Heart left ventricle (tissue), 16 donors: ENCODE results near the gene LPCAT1. TPM values are rescaled to one million over a fixed set of nuclear protein-coding genes. Genes with fewer than 3 reads are reported as not detected.

Experiments used
- ATAC-seq, 4 donors: fragments of 200-7000 bp; cut with Tn5 transposase; one replicate each; pipeline ENCODE4 v1.9.1; 2020 to 2022; ENCODE audit warnings: moderate library complexity in 4 of 4, mild to moderate bottlenecking in 3 of 4, moderate number of reproducible peaks in 1 of 4
- DNase-seq, 5 donors: peaks; one replicate each; pipeline ENCODE4 v3.0.0-alpha.2; 2020
- H3K27ac ChIP-seq, 12 donors: fragments of 200-600 bp; sonication (generic) in 4 of 12; one replicate each; pipeline versions ENCODE4 v1.5.0 to v1.8.0; 2016 to 2022; ENCODE audit warnings: mild to moderate bottlenecking in 2 of 12
- H3K27me3 ChIP-seq, 9 donors: fragments of 200-600 bp; sonication (generic) in 2 of 9; one replicate each; pipeline versions ENCODE4 v1.5.1 to v1.8.0; 2016 to 2022; ENCODE audit warnings: mild to moderate bottlenecking in 3 of 9
- H3K36me3 ChIP-seq, 9 donors: fragments of 200-600 bp; sonication (generic) in 2 of 9; one replicate each; pipeline versions ENCODE4 v1.5.0 to v1.8.0; 2018 to 2022; ENCODE audit warnings: mild to moderate bottlenecking in 2 of 9
- H3K4me1 ChIP-seq, 12 donors: fragments of 200-600 bp; sonication (generic) in 4 of 12; one replicate each; pipeline versions ENCODE4 v1.5.0 to v1.8.0; 2016 to 2022; ENCODE audit warnings: mild to moderate bottlenecking in 3 of 12
- H3K4me3 ChIP-seq, 12 donors: fragments of 200-600 bp; sonication (generic) in 4 of 12; one replicate each; pipeline versions ENCODE4 v1.5.0 to v1.8.0; 2017 to 2022; ENCODE audit warnings: mild to moderate bottlenecking in 9 of 12, moderate library complexity in 4 of 12
- H3K9me3 ChIP-seq, 12 donors: fragments of 200-600 bp; sonication (generic) in 4 of 12; one replicate each; pipeline versions ENCODE4 v1.5.0 to v1.8.0; 2016 to 2022; ENCODE audit warnings: mild to moderate bottlenecking in 1 of 12
- POLR2A ChIP-seq, 2 donors: fragments of 450-650 bp; IDR thresholded peaks; one replicate each; pipeline ENCODE4 v1.6.1; 2017; ENCODE audit warnings: antibody characterized with exemption in 2 of 2, mild to moderate bottlenecking in 2 of 2, moderate library complexity in 2 of 2
- WGBS, 4 donors: extraction: QIAGEN DNeasy Blood & Tissue Kit in 2 of 4; methylation state at CpG; one replicate each; pipeline versions ENCODE4 v1.1.5 to v1.1.7; 2013 to 2018; 5-methylcytosine and 5-hydroxymethylcytosine counted together
- intact Hi-C, 10 donors: fragments of 100-400 bp; cut with DNase I; formaldehyde crosslinking; loops; one replicate each; pipeline versions ENCODE4 v1.11.1 to v1.14.2; 2022
- polyA plus RNA-seq, 2 donors: library from polyadenylated mRNA; stranded (reverse); fragments of 200-250 nt; gene quantifications; one replicate each; pipeline ENCODE4 v1.2.3, GENCODE V29; 2013
- total RNA-seq, 9 donors: library from RNA; depleted of rRNA in 2 of 9; stranded (reverse); fragments of >200 nt in 2 of 9; fragmentation: NEBNext Ultra II Directional in 3 of 9; extraction: Animal tissue kit (Norgen Biotek cat#: 25700) in 3 of 9; gene quantifications; one replicate each; pipeline versions ENCODE4 v1.1.0 to v1.2.4, GENCODE V29; 2016 to 2023
- TF ChIP-seq, protein P1 (sequence below), 12 donors: fragments of 200-600 bp; sonication (generic) in 4 of 12; IDR thresholded peaks; one replicate each; pipeline versions ENCODE4 v1.5.0 to v1.8.0; 2018 to 2022; ENCODE audit warnings: antibody characterized with exemption in 12 of 12, mild to moderate bottlenecking in 5 of 12
- donor health status: ischemic (EF 13 %, LVEDD 7.1; RV severe dilation, severe dysfunction).
- donor health status: healthy with polysubstance abuse.
- donor health status: DM: no; HTN: yes; CAD: no.
- donor health status: DM: no; HTN: no; CAD: no.
- donor health status: ischemic (EF 25% LVEDD 6.9; RV normal size, moderate dysfunction).
- donor health status: ischemic (EF 25% LVEDD 5.7; RV mildly dilated, moderate dysfunction).
- donor health status: healthy.
- donor health status: DM: yes; HTN: yes; CAD: no.
- donor health status: ischemic (EF 35%, LVEDD 5.7; RV mildly dilated, moderate dysfunction).
- donor health status: nonischemic (EF 11% LVEDD 7.7; RV severe dilation, severe dysfunction).
- donor health status: DM: yes; HTN: yes; CAD: no.
- donor health status: PGD.
- donor health status: ischemic (EF 29% LVEDD 5.4; RV normal size, mild dysfunction).
- donor health status: nonischemic (EF 23%, LVEDD 6.1; RV moderate dilation, normal function).

Gene LPCAT1
- total and polyA plus RNA-seq, 11 donors: 8.2 to 30.6 (median 9.9) TPM

DNA sequence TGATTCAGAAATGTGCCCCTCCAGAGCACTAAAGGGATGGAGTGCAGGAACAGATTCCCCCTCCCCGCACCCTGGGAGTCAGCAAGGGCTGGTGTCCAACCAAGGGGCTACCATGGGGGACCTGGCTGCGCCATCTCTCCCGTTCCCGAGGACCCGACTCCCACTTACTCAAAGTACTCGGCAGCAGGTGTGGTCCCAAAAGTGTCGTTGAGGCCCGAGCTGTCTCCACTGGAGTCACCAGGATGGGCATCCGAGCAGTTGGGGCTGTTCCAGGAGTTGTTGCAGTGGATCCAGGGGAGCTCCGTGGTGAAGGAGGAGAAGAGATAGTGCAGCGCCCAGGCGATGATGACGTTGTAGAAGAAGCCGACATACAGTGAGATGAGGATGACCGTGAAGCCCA is 91.5 kb downstream of the LPCAT1 start:
- H3K27me3 ChIP-seq: peaks cover 0 to 5% (median 0%) of the 10 kb centered on the region in 9 donors
- intact Hi-C loops: no loop called here
- TF ChIP-seq, protein P1, sequence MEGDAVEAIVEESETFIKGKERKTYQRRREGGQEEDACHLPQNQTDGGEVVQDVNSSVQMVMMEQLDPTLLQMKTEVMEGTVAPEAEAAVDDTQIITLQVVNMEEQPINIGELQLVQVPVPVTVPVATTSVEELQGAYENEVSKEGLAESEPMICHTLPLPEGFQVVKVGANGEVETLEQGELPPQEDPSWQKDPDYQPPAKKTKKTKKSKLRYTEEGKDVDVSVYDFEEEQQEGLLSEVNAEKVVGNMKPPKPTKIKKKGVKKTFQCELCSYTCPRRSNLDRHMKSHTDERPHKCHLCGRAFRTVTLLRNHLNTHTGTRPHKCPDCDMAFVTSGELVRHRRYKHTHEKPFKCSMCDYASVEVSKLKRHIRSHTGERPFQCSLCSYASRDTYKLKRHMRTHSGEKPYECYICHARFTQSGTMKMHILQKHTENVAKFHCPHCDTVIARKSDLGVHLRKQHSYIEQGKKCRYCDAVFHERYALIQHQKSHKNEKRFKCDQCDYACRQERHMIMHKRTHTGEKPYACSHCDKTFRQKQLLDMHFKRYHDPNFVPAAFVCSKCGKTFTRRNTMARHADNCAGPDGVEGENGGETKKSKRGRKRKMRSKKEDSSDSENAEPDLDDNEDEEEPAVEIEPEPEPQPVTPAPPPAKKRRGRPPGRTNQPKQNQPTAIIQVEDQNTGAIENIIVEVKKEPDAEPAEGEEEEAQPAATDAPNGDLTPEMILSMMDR (IDR thresholded peaks at IDR 0.05): no peak
- TF ChIP-seq POLR2A (IDR thresholded peaks at IDR 0.05): no peak
- no peaks in the 10 kb centered on the region for H3K36me3 ChIP-seq
- peak in 1 of 5 donors; percentile 32 for DNase-seq
- ATAC-seq: no peak
- H3K4me1 ChIP-seq: no peaks in the 10 kb centered on the region
- peaks cover 0 to 31% (median 25%) of the 10 kb centered on the region in 12 donors for H3K9me3 ChIP-seq
- no peak overlapping the region for H3K27ac ChIP-seq
- no peak overlapping the region for H3K4me3 ChIP-seq
- 88 to 92% (median 90%) methylated on average over 12 to 15 of the region's 15 CpGs for WGBS, 4 donors

DNA sequence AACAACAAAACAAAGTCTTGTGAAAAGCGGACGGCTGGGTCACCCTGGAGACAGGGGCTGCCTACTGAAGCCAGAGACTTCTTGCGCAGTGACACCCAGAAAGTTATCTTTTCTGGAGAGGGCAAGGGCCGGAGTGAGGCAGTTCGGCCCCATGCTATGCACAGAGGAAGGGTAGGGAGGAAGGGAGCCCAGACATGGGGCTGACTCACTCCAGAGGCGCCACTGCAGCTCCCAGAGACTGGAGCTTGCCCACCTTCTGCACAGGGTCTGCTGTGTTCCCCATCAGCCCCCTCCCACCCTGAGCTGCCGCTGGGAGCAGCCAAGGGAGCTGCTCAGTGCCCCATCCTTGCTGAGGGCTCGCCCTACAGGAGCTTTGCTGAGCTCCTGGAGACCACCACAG is 91.9 kb downstream of the LPCAT1 start:
- H3K4me1 ChIP-seq: no peaks in the 10 kb centered on the region
- peaks cover 0 to 3% (median 0%) of the 10 kb centered on the region in 9 donors for H3K27me3 ChIP-seq
- DNase-seq: no peak
- no peak overlapping the region for H3K4me3 ChIP-seq
- H3K36me3 ChIP-seq: no peaks in the 10 kb centered on the region
- H3K27ac ChIP-seq: no peak overlapping the region
- ATAC-seq: no peak
- peaks cover 0 to 35% (median 28%) of the 10 kb centered on the region in 12 donors for H3K9me3 ChIP-seq
- intact Hi-C loops: no loop called here
- WGBS, 4 donors: 79 to 90% (median 81%) methylated on average over 6 to 8 of the region's 8 CpGs
- no peak for TF ChIP-seq POLR2A (IDR thresholded peaks at IDR 0.05)
- TF ChIP-seq, protein P1 (IDR thresholded peaks at IDR 0.05): no peak

DNA sequence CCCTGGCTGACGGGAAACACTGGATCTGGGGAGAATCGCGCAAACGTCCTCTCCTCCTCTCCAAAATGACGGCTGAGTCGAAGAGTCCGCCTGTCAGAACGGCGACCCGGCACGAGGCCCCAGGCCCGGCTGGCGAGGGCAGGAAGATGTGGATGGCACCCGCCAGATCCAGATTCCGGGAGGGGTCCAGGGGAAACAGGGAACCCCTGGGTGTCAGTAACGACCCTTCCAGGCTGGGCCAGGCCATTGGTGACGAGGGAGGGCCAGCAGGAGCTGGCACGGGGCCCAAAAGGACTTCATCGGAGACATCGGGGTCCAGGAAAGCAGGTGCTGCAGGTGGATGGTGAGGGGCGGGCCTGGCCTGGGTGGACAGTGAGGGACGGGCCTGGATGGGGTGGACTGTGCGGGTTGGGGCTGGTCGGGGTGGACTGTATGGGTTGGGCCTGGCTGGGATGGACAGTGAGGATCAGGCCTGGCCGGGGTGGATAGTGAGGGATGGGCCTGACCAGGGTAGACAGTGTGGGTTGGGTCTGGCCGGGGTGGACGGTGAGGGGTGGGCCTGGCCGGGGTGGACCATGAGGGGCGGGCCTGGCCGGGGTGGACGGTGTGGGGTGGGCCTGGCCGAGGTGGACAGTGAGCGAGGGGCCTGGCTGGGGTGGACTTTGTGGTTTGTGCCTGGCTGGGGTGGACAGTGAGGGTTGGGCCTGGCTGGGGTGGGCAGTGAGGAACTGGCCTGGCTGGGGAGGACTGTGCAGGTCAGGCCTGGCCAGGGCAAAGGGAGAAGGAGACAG is 92.5 kb downstream of the LPCAT1 start:
- peak in 1 of 4 donors; percentile 48 for ATAC-seq
- H3K4me3 ChIP-seq: no peak overlapping the region
- no peaks in the 10 kb centered on the region for H3K4me1 ChIP-seq
- no peaks in the 10 kb centered on the region for H3K27me3 ChIP-seq
- intact Hi-C loops: no loop called here
- TF ChIP-seq POLR2A (IDR thresholded peaks at IDR 0.05): no peak
- TF ChIP-seq, protein P1 (IDR thresholded peaks at IDR 0.05): no peak
- no peak overlapping the region for H3K27ac ChIP-seq
- DNase-seq: peak in 2 of 5 donors; percentile 14 to 65
- WGBS, 4 donors: 86 to 89% (median 87%) methylated on average over 33 of the region's 33 CpGs
- peaks cover 0 to 38% (median 29%) of the 10 kb centered on the region in 12 donors for H3K9me3 ChIP-seq
- H3K36me3 ChIP-seq: no peaks in the 10 kb centered on the region

DNA sequence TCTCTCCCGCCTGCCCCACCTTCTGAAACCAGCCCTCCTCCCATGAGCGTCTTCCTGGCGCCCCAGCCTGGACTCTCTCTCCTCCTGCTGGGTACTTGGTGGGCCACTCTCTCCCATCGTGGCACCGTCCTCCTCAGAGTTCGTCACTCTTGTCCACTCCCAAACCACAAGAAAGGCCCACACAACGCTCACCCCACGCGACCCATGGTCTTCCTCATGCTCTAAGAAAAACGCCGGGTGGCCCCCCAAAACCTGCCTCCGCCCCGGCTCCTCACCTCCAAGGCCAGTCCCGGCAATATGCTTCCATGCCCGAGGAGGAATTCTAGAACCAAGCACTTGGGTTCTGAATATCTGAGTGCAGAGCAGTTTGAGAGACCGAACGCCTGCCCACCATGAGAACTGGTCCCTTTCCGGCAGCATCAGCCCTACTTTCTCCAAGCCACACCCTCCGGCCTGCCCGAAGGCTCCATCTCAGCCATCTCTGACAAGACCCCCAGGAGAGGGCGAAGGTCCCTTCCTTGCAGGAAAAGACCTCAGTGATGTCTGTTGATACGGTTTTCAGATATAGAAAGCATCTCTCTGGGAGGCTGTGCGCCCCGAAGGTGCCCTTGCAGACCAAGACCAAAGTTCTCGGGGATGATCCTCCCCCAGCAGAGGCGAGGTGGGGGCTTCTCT is 93.5 kb downstream of the LPCAT1 start:
- H3K27ac ChIP-seq: no peak overlapping the region

More for the DNA sequence above, 93.5 kb downstream of the LPCAT1 start:
- H3K9me3 ChIP-seq: peaks cover 0 to 41% (median 31%) of the 10 kb centered on the region in 12 donors
- H3K4me1 ChIP-seq: no peaks in the 10 kb centered on the region
- TF ChIP-seq POLR2A (IDR thresholded peaks at IDR 0.05): no peak
- TF ChIP-seq, protein P1 (IDR thresholded peaks at IDR 0.05): no peak
- ATAC-seq (no peak), DNase-seq (no peak)
- no peaks in the 10 kb centered on the region for H3K27me3 ChIP-seq
- H3K4me3 ChIP-seq: no peak overlapping the region
- intact Hi-C loops: no loop called here
- WGBS, 4 donors: 84 to 88% (median 85%) methylated on average over 22 to 26 of the region's 26 CpGs
- H3K36me3 ChIP-seq: no peaks in the 10 kb centered on the region
